Upper lobe of left lung (tissue), 6 donors: ENCODE measurements around the gene PRMT9. TPM values are rescaled to one million over a fixed set of nuclear protein-coding genes. Genes with fewer than 3 reads are reported as not detected.

Experiments used
- ATAC-seq, 2 donors: fragments of 200-7000 bp; cut with Tn5 transposase; one replicate each; pipeline ENCODE4 v1.9.1; 2022; ENCODE audit warnings: mild to moderate bottlenecking in 2 of 2, moderate library complexity in 2 of 2; ENCODE audit not compliant: low FRiP score in 2 of 2
- DNase-seq, 2 donors: peaks; one replicate each; pipeline ENCODE4 v3.0.0-alpha.2; 2019 to 2020
- H3K27ac ChIP-seq, 4 donors: fragments of 200-600 bp; sonication (generic); one replicate each; pipeline ENCODE4 v1.5.1; 2016 to 2019
- H3K27me3 ChIP-seq, 4 donors: fragments of 200-600 bp; sonication (generic); one replicate each; pipeline ENCODE4 v1.5.1; 2017 to 2019
- H3K36me3 ChIP-seq, 4 donors: fragments of 200-600 bp; sonication (generic); one replicate each; pipeline ENCODE4 v1.5.1; 2016 to 2019
- H3K4me1 ChIP-seq, 4 donors: fragments of 200-600 bp; sonication (generic); one replicate each; pipeline ENCODE4 v1.5.1; 2018 to 2019
- H3K4me3 ChIP-seq, 4 donors: fragments of 200-600 bp; sonication (generic); one replicate each; pipeline ENCODE4 v1.5.1; 2017 to 2019; ENCODE audit warnings: mild to moderate bottlenecking in 2 of 4, moderate library complexity in 1 of 4
- H3K9me3 ChIP-seq, 4 donors: fragments of 200-600 bp; sonication (generic); one replicate each; pipeline ENCODE4 v1.5.1; 2018 to 2019
- EP300 ChIP-seq, 4 donors: sonication (generic); formaldehyde crosslinking; IDR thresholded peaks; one replicate each; pipeline ENCODE4 v1.5.1; 2017; ENCODE audit warnings: antibody characterized with exemption in 4 of 4, control low read depth in 2 of 4
- POLR2A ChIP-seq, 4 donors: fragments of 450-650 bp; IDR thresholded peaks; one replicate each; pipeline ENCODE4 v1.5.1; 2016 to 2017; ENCODE audit warnings: antibody characterized with exemption in 4 of 4, mild to moderate bottlenecking in 2 of 4
- POLR2AphosphoS5 ChIP-seq, 2 donors: sonication (generic); formaldehyde crosslinking; IDR thresholded peaks; one replicate each; pipeline ENCODE4 v1.5.1; 2017; ENCODE audit warnings: antibody characterized with exemption in 2 of 2
- WGBS, 2 donors: methylation state at CpG; one replicate each; pipeline ENCODE4 v1.1.5; 2017 to 2018; 5-methylcytosine and 5-hydroxymethylcytosine counted together
- total RNA-seq, 6 donors: library from RNA; depleted of rRNA in 4 of 6; stranded (reverse); fragments of >200 nt in 4 of 6; gene quantifications; one replicate each; pipeline versions ENCODE4 v1.1.0 to v1.2.1, GENCODE V29; 2016 to 2021
- TF ChIP-seq, protein P1 (sequence below), 6 experiments: fragments of 450-650 bp in 4 of 6; fragments of 200-600 bp in 2 of 6; sonication (generic) in 2 of 6; IDR thresholded peaks; one replicate each; pipeline ENCODE4 v1.5.1; 2016 to 2019; ENCODE audit warnings: antibody characterized with exemption in 6 of 6
- donor health status: DM: no; HTN: no; CAD: no; lungs with moderate emphysema.
- donor health status: DM: no; HTN: yes; CAD: no; lungs with severe emphysema.

The PRMT9 gene
- total RNA-seq, 6 donors from 2014 or later, result 5.7 to 12.6 (median 8.0) TPM

DNA sequence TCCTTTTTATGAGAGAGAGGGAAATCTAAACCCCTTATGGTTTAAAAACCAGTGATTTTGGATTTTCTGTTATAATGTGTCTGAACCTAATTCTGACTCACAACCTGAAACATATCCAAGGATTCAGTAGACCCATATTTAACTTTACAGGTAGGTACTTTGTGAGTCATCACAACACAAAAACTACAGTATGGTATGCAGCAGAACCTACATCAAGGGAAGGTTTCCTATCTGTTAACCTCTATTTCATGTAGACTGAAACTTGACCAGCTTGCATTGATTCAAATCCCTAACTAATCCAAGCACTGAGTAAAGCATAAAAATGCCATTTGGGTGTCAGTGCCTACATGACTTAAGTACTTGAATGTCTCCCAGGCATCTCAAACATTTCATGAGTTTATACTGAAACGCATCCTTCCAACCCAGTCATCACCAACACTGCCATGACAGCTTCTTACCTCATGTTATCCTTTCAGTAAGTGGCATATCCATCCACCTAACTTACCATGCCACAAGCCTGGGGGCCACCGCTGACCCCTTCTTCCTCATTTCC is 43.6 kb upstream of the PRMT9 start:
- DNase-seq (no peak), ATAC-seq (no peak)
- WGBS, 2 donors, result 86 to 89% methylated on average over 2 of the region's 2 CpGs
- H3K4me3 ChIP-seq, result no peak overlapping the region
- no peaks in the 10 kb centered on the region for H3K9me3 ChIP-seq
- H3K27me3 ChIP-seq, result no peaks in the 10 kb centered on the region
- TF ChIP-seq POLR2A (IDR thresholded peaks at IDR 0.05), result no peak
- no peak for TF ChIP-seq POLR2AphosphoS5 (IDR thresholded peaks at IDR 0.05)
- no peaks in the 10 kb centered on the region for H3K36me3 ChIP-seq
- H3K27ac ChIP-seq, result no peak overlapping the region
- H3K4me1 ChIP-seq, result peaks cover 0 to 6% (median 3%) of the 10 kb centered on the region in 4 donors

DNA sequence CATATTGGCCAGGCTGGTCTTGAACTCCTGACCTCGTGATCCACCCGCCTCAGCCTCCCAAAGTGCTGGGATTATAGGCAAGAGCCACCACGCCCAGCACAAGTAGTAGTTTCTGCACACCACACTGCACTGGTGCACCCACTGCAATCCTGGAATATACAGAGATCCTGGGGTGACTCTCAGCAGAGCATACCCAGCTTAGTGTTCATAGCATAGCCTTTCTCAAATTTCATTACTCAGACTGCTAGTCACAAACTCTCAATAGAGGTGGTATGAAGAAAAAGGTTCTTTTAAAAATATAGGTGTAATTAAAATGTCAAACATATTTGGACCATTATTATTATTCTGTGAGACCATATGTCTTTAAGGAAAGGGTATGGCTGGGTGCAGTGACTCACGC is 41.7 kb upstream of the PRMT9 start:
- no peaks in the 10 kb centered on the region for H3K27me3 ChIP-seq
- ATAC-seq, result no peak
- TF ChIP-seq, protein P1, sequence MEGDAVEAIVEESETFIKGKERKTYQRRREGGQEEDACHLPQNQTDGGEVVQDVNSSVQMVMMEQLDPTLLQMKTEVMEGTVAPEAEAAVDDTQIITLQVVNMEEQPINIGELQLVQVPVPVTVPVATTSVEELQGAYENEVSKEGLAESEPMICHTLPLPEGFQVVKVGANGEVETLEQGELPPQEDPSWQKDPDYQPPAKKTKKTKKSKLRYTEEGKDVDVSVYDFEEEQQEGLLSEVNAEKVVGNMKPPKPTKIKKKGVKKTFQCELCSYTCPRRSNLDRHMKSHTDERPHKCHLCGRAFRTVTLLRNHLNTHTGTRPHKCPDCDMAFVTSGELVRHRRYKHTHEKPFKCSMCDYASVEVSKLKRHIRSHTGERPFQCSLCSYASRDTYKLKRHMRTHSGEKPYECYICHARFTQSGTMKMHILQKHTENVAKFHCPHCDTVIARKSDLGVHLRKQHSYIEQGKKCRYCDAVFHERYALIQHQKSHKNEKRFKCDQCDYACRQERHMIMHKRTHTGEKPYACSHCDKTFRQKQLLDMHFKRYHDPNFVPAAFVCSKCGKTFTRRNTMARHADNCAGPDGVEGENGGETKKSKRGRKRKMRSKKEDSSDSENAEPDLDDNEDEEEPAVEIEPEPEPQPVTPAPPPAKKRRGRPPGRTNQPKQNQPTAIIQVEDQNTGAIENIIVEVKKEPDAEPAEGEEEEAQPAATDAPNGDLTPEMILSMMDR (IDR thresholded peaks at IDR 0.05), result no peak
- TF ChIP-seq EP300 (IDR thresholded peaks at IDR 0.05) (no peak), POLR2A (IDR thresholded peaks at IDR 0.05) (no peak), POLR2AphosphoS5 (IDR thresholded peaks at IDR 0.05) (no peak)
- no peak overlapping the region for H3K4me3 ChIP-seq
- no peak overlapping the region for H3K27ac ChIP-seq
- DNase-seq, result no peak
- 84% methylated on average over 4 of the region's 4 CpGs for WGBS, 2 donors
- H3K36me3 ChIP-seq, result no peaks in the 10 kb centered on the region
- H3K4me1 ChIP-seq, result no peaks in the 10 kb centered on the region
- no peaks in the 10 kb centered on the region for H3K9me3 ChIP-seq

DNA sequence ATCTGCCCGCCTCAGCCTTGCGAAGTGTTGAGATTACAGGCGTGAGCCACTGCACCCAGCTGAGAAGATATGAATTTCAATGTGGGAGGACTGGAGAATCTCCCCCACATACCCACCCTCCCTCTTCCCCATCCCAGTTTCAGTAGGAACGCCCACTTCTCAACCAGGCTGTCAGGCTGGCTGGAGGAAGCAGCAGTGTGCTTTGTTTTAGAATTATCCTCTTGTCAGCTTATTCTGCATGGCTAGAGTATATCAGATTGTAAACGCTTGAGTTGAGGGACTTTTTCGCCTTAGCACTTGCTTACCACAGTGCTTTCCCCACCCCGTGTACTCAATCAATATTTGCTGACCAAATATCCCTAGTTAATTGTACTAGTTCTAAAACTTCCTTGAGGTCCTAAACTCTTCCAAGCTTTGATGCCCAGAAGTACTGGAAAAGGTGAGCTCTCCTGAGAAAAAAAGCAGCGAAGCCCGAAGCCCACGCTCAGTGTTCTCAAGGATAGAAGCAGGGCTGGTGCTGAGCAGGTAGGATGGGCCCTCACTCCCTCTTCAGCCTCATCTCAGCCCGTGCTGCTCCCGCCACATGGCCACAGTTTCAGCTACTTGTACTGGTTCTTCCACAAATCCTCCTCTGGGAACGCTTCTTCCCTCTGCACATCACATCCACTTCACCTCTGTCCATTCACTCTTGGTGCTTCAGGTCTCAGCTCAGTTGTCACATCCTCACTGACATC is 40.7 kb upstream of the PRMT9 start:
- 74 to 75% methylated on average over 13 of the region's 13 CpGs for WGBS, 2 donors
- ATAC-seq, result no peak

DNA sequence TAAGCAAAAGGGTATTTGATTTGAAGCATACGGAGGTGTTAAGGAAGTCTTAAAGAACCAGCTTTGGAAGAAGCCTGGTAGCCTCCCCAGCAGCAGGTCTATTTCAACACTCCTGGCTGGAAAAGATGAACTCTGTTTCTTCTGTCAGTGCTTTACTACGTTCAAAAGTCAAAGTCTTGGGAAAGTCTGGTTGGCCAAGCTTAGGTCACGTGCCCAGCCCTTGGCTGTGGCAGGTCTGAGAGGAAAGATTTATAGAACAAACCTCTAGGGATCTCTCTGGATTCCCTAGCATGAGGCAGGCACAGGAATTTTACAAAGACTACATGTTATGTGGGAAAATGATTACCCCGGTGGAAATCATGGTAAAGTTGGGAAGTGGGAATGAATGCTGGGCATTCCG is 39.4 kb upstream of the PRMT9 start:
- no peaks in the 10 kb centered on the region for H3K36me3 ChIP-seq
- peak in 1 of 2 donors; percentile 31 for DNase-seq
- no peaks in the 10 kb centered on the region for H3K27me3 ChIP-seq
- H3K9me3 ChIP-seq, result no peaks in the 10 kb centered on the region
- no peak overlapping the region for H3K27ac ChIP-seq
- TF ChIP-seq POLR2A (IDR thresholded peaks at IDR 0.05), result no peak
- TF ChIP-seq, protein P1 (IDR thresholded peaks at IDR 0.05), result no peak
- no peak for TF ChIP-seq EP300 (IDR thresholded peaks at IDR 0.05)
- TF ChIP-seq POLR2AphosphoS5 (IDR thresholded peaks at IDR 0.05), result no peak
- WGBS, 2 donors, result 72 to 84% methylated on average over 3 to 5 of the region's 5 CpGs
- no peak overlapping the region for H3K4me3 ChIP-seq
- H3K4me1 ChIP-seq, result no peaks in the 10 kb centered on the region
- ATAC-seq, result peak in 1 of 2 donors; percentile 54

More for the DNA sequence above, 40.7 kb upstream of the PRMT9 start:
- H3K4me3 ChIP-seq, result no peak overlapping the region
- H3K9me3 ChIP-seq, result no peaks in the 10 kb centered on the region
- DNase-seq, result no peak
- TF ChIP-seq, protein P1 (IDR thresholded peaks at IDR 0.05), result no peak
- no peak for TF ChIP-seq EP300 (IDR thresholded peaks at IDR 0.05)
- no peak for TF ChIP-seq POLR2A (IDR thresholded peaks at IDR 0.05)
- TF ChIP-seq POLR2AphosphoS5 (IDR thresholded peaks at IDR 0.05), result no peak
- H3K36me3 ChIP-seq, result no peaks in the 10 kb centered on the region
- H3K4me1 ChIP-seq, result no peaks in the 10 kb centered on the region
- H3K27me3 ChIP-seq, result no peaks in the 10 kb centered on the region
- no peak overlapping the region for H3K27ac ChIP-seq

DNA sequence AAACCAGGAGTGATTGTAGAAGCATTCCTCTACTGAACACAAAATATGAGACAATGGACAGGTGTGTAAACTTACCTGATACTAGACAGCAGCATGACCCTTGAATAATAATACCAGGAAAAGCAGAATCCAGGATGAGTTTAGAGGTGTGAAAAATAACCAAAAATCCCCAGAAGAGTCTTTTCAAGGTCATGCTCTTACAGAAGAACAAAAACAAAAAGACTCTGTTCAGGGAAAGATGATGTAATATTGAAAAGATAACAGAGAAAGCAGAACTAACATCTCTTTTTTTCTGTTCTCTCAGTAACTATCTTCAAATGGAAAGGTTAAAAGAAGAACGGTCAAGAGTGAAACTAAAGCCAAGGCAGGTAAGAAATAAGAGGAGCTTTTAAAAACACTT is 33.9 kb upstream of the PRMT9 start:
- Histone ChIP-seq H3K36me3 (no peaks in the 10 kb centered on the region), H3K4me3 (no peak overlapping the region), H3K9me3 (no peaks in the 10 kb centered on the region), H3K4me1 (no peaks in the 10 kb centered on the region), H3K27me3 (no peaks in the 10 kb centered on the region), H3K27ac (no peak overlapping the region)
- ATAC-seq (no peak), DNase-seq (no peak)
- TF ChIP-seq POLR2A (IDR thresholded peaks at IDR 0.05), result no peak
- no peak for TF ChIP-seq EP300 (IDR thresholded peaks at IDR 0.05)
- no peak for TF ChIP-seq POLR2AphosphoS5 (IDR thresholded peaks at IDR 0.05)
- TF ChIP-seq, protein P1 (IDR thresholded peaks at IDR 0.05), result no peak
- WGBS, 2 donors, result 53 to 68% methylated on average over 1 of the region's 1 CpG
